CD4-positive, alpha-beta T cell treated with Interleukin-17A for 1 hour (primary cell): ENCODE data around the gene ABLIM2.
"Not testable (repeated sequence)": the region's sequence is repeated elsewhere in the genome, so short reads cannot be mapped to it uniquely, and the experiment has no call there.

Experiments
- DNase-seq: peaks from one replicate; pipeline ENCODE4 v3.0.0-alpha.2; 2020

Gene ABLIM2

DNA sequence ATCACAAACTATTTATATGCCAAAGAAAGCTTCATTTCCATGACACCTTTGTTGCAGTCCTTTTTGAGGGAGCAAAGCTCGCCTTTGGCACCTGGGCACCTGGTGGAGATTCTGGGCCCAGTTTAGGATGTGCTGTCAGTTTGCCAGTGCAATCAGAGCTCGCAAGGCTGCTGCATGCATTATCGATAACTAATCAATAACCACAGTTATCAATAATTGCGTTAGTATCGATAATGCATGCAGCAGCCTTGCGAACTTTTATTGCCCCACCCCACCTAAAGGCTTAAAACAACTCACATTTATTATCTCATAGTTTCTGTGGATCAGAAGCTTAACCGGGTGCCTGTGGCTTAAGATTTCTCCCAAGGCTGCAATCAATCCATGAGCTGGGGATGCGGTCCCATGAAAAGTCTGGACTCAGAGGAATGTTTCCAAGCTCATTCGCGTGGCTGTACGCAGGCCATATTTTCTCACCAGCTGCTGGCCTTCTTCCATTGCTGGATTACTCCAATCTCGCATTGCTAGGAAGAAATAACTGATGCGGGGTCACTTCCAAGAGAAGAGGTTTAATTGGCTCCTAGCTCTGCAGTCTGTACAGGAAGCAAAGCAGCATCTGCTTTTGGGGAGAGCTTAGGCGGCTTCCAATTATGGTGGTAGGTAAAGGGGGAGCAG is 212.8 kb downstream of the ABLIM2 start:
- DNase-seq: no peak

GRCh38 chr4:7944599-7945220 is 213.9 kb downstream of the ABLIM2 start:
- DNase-seq: no peak

DNA sequence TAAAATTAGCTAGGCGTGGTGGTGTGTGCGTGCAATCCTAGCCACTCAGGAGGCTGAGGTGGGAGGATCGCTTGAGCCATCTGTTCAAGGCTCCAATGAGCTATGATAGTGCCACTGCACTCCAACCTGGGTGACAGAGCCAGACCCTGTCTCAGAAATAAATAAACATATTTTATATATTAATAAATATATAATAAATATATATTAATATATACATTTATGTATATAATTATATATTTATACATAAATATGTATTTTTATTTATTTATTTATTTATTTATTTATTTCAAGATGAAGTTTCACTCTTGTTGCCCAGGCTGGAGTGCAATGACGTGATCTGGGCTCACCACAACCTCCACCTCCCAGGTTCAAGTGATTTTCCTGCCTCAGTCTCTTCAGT is 214.9 kb downstream of the ABLIM2 start:
- DNase-seq: not testable (repeated sequence)

DNA sequence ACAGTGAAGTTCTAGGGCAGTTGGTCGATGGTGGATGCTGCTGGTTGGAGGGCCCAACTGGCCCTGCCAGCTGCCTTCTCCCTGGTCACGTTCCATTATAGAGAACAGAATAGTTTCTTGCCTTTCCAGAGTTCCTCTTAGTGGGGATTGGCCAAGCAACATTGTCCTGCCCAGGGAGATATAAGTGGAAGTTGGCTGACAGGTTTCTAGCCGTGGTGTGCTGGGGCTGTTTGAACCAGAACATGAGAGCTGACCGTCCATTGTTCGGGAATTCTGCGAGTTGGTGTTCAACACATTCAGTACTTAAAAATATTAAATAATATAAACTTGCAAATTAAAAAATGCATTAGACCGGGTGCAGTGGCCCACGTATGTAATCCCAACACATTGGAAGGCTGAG is 215.4 kb downstream of the ABLIM2 start:
- no peak for DNase-seq

- DNase-seq: no peak
These were observed 216.6 kb downstream of the ABLIM2 start for GRCh38 chr4:7941965-7942496.

GRCh38 chr4:7941111-7941964 is 217.3 kb downstream of the ABLIM2 start:
- DNase-seq: no peak

GRCh38 chr4:7939377-7940108 is 219.1 kb downstream of the ABLIM2 start, which contains the start of gene AFAP1:
Gene AFAP1, minus strand, starts transcription at chr4:7939861. Its CDS starts 67,783 bp downstream, at chr4:7872078.
- DNase-seq: peak; percentile 89

DNA sequence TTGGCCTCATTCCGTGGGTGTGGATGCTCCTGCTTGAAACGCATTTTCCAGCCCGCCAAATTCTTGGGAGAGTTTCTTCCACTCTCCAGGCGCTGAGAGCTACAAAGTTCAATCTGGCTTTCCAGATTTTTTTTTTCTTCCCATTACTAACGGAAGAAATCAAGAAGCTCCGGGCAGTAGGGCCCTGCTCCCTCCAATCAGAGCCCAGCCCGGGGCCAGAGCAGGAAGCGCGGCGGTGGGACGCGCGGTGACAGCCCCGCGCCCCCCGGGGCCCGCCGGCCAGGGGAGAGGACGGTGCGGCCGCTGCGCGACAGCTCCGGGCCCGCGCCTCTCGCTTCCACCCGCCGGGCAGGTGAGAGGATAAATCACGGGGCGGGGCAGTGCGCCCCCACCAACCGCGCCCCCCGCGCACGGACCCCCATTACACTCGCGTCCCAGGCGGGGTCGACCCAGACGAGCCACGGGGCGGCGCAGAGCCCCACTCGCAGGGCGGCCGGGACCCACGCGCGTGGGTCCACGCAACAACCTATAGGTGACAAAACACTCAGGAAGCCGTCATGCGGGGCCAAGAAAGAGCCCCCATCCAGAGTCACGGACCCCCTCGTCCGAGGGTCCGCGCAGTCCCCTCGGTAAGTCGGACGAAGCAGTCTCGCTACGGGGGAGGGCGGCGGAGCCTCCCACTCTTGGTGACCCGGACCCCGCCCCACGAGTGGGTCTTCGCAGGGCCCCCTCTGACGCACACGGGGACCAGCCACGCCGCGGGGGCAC is 219.8 kb downstream of the ABLIM2 start:
- DNase-seq: peak; percentile 38

DNA sequence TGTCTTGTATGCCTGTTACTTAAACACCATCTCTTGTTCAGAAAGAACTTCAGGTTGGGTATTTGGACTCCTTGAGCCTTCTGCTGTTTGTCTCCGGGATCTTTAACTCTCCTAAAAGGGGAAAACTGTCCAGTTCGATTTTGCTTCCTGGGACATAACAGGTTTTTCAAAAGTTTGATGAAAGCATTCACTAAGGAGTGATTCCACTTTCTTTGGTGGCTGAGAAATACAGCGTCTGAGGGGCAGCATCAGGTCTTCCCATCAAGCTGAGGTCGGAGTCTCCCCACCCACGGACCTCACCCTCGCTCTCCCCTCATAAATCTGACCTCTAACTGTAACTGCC is 220.4 kb downstream of the ABLIM2 start:
- no peak for DNase-seq

DNA sequence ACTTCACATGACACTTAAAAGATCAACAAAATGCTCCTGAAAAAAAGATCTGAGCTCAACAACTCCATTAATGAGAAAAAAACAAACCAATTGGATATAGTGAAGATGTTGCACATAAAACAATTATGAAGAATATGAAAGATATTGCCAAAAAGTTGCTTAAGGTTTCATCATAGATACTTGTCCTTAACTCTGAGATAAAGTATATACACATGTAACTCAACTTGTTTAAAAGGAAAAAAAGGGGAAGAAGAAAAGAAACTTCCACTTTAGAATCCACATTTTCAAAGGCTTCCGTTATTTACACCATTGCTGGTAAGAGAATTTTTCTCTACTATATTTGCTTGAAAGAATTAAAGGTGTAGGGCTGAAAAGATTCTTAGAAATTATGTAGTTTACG is 221.6 kb downstream of the ABLIM2 start:
- no peak for DNase-seq

DNA sequence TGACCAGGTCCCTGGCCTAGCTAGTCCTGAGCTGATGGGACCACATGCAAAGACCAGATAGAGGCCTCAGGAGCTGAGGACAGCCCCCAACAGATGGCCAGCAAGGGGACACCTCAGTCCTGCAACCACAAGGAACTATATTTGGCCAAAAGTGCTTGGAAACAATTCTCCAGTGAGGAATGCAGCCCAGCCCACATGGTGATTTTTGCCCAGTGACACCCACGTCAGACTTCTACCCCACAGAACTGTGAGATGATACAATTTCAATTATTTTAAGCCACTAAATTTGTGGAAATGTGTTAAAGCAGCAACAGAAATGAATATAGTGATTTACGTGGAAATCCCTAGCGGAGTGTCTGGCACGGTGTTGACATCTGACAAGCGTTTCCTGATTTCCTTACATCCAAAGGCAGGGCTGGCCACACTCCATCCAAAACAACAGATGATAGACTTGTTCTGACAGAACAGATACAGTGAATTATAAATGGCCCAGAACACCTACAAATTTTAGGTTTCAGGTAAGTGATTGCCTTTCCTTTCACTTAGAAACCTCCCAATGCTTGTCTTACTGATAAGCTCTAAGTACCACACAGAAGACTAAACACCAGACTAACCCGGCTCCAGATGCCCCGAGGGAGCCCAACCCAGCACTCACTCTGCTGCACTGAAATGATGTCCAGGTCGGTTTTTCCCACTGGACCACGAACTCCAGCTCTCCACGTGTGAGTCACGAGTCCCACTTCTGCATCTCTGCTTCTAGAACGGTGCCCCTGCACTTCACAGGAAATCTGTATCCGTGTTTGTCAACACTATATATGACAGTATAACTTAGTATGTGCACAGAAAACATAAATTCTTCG is 224.7 kb downstream of the ABLIM2 start:
- no peak for DNase-seq

DNA sequence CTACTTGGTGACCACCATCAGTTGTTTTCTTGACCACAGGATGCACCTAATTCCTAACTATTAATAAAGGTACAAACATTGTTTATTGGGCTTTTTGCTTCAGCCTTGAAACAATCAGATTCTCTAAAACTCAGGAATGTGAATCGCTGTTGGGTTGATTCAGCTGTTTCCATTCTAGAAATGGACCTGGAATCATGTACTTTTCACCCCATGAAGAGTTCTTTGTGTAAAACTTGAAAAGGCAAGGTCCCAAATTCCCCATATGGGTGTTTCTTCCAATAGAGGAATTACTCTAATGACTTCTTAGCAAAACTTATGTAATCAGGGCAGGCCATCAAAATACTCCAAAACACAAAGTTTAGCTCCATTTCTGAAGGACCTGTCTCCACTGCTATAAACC is 226.3 kb downstream of the ABLIM2 start:
- DNase-seq: no peak

DNA sequence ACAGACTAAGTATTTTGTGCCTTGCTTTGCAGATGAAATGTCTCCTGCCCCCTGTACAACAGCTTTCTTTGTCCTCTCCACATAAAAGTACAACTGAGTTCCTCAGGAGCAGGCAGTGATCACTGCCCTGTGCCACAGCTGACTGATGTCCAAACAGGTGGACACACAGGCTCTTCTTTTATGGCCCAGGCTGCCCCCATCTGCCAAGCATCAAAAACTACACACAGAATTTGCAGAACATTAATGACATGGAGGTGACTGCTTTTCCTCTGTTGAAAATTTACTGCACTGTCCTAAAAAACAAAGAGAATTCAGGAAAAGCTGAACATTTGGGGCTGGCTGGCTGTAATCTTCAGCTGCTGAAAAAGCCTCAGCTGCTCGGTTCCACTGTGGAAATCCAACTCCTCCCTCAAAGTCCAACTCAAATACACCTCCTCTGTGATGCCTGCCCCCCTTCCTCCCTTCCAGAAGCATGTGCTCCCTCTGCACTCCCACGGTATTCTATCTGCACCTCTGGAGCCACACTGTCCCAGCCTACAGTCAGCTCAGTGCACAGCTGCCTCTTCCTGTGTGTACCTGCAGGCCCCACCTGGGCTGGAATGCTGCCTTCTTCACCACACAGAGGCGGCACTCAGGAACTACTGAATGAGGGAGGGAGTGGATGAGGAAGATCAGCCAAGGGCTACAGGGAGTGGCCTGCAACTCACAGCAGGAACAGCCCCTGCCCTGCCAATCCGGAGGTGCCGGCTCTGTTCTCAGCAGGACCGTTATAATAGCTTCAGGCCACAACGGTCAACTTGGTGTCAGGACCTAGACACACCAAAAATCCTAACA is 229.3 kb downstream of the ABLIM2 start:
- no peak for DNase-seq

GRCh38 chr4:7928711-7929110 is 229.9 kb downstream of the ABLIM2 start:
- DNase-seq: no peak

GRCh38 chr4:7926822-7927221 is 231.8 kb downstream of the ABLIM2 start:
- no peak for DNase-seq

DNA sequence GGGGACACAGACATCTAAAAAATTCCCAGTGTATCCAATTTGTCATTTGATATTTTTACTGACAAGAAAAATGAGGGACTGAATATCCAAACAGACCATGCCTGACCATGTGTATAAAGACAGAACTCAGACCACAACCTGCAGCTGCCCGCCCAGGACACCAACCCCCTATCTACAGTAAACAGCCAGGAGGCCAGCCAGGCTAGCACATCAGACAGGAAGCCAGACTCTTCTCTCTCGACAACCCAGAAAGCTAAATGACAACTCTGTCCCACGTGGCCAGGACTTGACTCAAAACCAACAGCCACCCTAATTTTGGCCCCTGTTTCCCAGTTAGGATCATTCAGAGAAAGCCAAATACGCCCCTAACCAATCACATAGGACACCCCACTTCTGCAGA is 234.0 kb downstream of the ABLIM2 start:
- DNase-seq: no peak

GRCh38 chr4:7924163-7924562 is 234.4 kb downstream of the ABLIM2 start:
- DNase-seq: no peak

- no peak for DNase-seq
These were observed 236.1 kb downstream of the ABLIM2 start for GRCh38 chr4:7922466-7922865.

- no peak for DNase-seq
These were observed 239.6 kb downstream of the ABLIM2 start for GRCh38 chr4:7918981-7919380.

GRCh38 chr4:7918187-7918586 is 240.4 kb downstream of the ABLIM2 start:
- not testable (repeated sequence) for DNase-seq
